HS-27A (cell line): ENCODE results near the gene ATP11A.
"Not testable (repeated sequence)": the region's sequence is repeated elsewhere in the genome, so short reads cannot be mapped to it uniquely, and the experiment has no call there.

Experiments used
- DNase-seq: peaks from one replicate; pipeline ENCODE4 v3.0.0-alpha.2; 2012; ENCODE audit warnings: low read depth, missing footprints

Gene ATP11A

DNA sequence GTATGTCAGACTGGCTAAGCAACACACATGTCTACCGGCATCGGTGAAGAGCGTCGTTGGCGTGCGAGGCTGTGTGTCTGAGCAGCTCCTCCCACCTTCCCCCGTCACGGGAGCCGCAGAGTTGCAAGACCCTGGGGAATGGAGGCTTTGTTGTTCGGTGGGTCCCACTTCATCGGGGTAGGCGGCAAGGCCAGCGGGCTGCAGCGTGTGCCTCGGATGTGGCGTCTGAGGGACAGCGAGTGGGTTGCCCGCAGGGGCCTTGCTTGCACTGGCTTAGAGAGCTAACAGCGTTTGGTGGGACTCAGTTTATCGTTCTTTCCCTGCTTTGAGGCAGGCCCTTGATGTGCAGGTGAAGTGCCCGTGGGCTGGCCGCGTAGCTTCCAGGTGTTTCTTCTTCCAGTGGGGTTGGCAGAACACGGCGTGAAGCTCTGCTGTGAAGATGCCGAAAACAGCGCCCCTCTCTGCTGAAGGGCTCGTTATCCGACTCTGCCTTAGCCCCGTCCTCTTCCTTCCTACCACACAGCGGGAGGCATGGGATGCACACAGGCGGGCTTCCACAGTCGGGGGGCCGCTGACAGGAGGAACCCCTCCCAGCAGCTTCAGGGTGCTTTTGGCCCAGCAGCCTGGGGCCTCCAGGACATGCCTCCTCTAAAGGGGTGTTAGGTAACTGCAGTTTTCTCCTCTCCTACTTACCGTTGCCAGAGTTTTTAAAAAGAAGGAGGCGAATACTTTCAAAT is 85.2 kb downstream of the ATP11A start:
- no peak for DNase-seq

DNA sequence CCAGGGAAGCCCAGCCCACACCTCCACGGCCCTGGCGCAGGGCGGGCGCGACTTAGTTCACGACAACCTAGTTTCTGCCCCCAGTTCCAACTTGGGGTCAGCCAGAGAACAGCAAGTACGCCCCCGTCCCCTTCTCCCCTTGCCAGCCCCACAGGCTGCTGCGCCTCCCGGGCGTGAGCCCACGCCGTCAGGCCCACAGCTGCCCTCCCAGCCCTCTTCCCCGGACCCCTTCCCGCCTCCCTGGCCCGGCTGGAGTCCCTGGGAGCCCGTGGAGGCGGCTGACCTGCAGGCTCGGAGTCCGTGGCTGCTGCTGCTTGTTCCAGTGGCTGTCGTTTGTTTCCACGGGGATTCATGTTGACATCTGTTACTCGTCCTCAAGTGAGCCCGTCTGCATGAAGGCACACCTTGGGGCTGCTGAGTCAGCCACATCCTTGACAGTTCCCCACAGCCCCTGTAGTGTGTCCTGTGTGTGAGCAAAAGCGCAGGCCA is 86.0 kb downstream of the ATP11A start:
- no peak for DNase-seq

DNA sequence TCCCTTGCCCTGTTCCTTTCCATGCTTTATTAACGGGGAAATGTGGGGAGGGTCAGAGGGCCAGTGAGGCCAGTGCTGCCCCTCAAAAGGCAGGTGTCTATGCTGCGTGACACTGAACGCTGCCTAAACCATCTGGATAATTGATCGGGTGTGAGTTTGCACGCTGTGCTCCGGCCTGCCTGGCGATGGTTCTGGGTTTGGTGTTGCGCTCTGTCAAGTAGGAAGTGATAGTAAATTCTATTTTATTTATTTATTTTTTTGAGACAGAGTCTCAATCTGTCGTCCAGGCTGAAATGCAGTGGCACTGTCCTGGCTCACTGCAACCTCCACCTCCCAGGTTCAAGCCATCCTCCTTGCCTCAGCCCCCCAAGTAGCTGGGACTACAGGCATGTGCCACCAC is 86.5 kb downstream of the ATP11A start:
- DNase-seq = no peak

DNA sequence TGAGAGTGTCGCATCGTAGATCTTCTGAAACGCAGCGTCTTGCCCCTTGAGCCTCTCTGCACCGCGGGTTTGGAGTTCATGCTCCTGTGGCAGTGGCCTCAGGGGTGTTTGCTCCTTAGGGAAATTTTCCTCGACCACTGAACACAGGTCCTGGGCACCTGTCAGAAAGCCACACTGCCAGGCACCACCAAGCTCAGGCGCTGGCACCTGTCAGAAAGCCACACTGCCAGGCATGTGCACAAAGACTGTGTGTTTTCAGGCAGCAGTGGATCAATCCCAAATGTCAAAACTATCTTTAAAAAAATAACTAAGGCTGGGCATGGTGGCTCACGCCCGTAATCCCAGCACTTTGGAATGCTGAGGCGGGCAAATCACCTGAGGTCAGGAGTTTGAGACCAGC is 87.1 kb downstream of the ATP11A start:
- DNase-seq = no peak

DNA sequence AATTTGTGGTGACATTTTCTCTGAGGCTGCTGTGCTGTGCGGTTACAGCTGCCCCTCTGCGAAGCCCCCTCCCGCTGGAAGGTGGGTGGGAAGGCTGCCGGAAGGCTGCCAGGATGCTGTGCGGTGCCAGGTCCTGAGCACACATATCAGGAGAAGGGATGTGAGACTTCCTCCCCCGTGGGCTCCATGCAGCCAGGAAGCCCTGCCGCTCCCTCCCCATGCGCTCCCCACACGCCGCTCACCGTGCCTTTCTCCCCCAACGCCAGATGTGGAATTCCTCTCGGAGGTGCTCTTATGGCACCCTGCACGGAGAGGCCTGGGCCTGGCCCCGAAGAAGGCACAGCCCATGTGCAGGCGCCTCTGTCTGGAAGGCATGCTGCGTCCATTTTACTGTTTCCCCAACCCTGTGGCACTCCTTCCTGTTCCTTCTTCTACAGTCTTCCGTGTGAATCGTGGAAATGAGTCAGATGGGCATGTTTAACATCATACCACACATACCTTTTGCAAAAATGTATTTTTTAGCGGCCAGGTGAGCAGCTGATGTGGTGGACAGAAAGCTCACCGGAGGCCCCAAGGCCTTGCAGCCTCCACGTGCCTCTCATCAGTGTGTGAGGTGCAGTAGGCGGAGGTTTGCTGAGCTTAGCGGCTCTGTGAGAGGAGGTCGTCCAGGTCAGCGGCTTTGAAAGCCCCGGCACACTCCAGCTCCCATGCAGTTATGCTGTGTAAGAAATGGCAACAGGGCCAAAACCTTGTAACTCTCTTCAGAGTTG is 88.0 kb downstream of the ATP11A start:
- DNase-seq = no peak

DNA sequence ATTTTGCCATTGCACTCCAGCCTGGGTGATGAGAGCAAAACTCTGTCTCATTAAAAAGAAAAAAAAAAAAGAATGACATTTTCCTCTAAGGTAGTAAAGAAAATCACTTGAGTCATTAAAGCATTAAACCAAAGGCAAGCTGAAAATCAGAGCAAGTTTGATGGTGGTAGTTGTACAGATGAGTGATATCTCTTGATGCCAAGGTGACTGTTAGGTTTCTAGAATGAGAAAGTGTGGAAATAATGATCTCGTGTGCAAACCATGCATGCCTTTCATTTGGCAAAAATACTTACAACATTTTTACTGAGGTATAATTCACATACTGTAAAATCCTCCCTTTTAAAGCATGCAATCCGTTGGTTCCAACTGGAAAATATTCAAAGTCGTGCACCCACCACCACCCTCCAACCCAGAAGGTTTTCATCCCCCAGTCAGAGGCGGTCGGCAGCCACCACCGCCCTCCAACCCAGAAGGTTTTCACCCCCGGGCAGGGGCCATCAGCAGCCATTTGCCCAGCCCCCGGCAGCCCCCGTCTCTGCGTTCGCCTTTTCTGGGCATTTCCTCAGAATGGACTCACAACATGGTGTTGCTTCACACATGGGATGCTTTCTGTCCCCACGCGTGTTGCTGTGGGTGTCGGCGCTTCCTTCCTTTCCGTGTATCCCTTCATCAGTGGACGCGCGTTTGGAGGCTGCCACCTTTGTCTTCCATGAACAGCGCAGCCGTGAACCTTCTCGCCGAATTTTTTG is 90.2 kb downstream of the ATP11A start:
- DNase-seq = no peak

DNA sequence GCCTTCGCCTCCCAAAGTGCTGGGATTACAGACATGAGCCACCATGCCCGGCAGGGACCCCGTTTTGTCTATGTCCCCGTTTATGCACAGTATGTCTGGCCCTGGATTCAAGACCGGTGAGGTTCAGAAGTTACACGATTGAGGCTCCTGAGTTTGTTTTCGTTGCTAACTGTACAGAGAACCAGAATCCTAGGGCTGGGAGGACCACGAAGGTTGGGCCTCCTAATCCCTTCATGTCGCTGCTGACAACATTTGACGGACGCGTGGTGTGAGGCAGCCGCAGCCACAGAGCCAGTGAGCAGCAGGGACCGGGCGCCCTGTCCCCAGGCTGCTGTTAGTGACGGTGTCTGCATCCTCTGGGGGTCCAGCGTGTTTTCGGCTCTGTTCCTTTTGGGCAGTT is 91.4 kb downstream of the ATP11A start:
- no peak for DNase-seq

DNA sequence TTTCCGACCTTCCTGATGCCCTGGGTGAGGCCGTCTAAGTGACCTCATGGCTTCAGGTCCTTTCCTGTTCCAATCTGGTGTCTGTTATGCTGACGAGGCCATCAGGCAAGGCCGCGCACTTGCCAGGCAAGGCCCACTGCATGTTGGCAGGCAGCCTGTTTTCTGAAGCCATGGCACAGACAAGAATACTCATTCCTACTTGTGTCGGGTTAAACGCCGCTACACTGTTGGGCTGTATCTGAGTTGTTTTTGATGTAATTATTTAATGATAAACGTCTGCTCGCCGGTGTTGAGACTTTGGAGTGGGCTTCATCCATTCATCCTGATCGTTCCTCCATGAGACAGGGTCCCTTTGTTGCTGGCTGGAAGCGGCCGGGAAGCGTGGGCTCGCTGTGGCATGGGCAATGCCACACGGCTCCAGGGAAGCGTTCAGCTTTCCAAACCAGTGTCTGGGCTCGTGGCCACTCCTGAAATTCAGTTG is 92.1 kb downstream of the ATP11A start:
- DNase-seq = no peak

DNA sequence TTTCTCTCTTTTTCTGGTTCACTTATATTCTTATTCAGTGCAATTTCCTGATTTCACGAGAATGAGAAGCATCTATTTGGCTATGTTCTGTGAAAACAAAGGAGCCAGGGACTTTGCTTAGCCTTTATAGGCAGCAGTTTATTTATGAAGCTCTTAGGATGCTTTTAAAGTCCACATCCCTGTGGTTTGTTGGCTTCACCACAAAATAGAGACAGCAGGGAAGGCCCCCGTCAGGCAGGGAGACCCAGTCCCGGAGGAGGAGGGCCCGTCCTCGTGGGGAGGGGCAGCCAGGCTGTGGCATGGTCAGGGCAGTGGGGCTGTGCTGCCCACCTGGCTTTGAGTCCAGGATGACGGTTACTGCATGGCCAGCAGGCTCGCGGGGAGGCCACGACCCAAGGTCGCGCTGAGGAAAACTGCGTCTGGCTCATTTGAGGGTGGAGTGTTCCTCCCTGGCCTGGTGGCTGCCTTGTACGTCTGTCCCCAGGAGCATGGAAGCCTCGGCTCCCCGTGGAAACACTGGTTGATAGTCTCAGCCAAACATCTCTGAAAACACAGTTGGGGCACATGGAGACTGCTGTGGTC is 92.7 kb downstream of the ATP11A start:
- DNase-seq = no peak

DNA sequence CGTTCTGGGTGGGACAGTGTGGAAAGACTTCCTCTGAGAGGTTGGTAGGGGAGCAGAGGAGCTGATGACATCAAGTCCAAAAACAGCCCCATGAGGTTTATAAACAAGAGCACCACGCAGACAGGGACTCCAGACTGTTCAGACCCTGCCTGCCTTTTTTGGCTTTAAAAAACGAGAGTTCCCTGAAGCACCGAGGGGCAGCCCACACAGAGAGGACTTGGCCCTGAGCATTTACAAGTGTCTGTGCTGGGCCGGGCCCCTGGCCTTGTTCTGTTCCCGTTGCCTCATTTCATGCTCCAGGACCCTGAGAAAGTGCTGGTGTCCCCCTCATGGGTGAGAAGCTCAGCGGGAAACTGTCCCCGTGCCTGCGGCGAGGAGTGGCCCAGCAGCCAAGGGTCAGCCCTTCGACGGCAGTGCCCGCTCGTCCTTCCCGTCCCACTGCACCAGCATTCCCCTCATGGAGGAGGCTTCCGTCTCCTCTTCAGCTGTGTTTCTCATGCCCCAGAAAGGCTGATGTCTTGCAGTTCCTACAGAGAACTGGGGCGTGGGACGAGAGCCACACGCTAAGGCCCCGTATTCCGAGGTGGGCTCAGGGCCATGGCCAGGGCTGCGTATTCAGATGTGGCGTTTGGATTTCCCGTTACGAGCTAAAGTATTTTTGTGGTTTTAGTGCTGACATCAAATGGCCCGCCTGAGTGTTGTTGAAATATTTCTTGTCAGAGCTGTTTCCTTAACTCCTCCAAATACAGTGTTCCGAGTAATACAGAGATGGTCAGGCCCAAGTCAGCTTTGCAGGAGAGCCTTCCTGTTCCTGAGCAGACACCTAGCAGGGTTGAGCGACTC is 93.5 kb downstream of the ATP11A start:
- DNase-seq = no peak

DNA sequence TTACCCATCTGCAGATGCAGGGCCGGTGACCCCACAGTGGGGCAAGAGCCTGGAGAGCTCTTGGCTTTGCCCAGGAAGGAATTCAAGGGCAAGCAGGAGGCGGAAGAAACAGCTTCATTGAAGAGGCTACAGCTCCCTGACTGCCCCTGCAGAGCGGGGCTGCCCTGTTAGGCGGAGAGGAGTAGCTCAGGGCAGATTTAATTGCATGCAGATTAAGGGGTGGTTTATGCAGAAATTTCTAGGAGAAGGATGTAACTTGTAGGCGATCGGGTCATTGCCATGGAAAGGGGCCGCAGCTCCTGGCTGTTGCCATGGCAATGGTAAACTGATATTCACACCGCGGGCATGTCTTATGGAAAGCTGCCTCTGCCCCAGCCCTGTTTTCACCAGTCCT is 94.1 kb downstream of the ATP11A start:
- DNase-seq = no peak

DNA sequence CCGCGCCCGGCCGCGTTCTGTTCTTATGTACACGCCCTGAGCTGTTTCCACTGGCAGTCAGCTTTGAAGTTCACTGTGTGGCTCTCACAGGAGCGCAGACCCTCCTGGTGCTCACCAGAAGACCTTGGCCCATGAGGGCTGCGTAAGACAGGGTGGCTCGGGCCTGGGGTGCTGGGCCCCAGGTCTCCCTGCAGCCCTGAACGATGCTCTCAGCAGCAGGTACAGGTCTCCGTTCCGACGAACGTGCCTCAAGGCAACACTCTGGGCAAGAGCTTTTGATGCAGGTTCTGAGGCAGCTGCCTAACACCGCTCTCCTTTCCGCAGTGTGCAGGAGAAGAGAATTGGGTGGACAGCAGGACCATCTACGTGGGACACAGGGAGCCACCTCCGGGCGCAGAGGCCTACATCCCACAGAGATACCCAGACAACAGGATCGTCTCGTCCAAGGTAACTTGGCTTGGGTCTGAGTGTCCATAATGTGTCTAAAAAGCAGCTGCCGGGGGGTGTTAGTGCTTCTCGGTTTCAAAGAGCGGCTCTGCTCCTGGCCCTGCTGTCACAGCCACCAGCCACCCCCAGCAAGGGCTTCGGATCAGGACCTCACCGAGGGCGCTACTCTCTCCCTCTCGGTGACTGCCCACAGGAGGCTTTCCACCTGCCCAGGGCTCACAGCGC is 95.1 kb downstream of the ATP11A start:
- no peak for DNase-seq

DNA sequence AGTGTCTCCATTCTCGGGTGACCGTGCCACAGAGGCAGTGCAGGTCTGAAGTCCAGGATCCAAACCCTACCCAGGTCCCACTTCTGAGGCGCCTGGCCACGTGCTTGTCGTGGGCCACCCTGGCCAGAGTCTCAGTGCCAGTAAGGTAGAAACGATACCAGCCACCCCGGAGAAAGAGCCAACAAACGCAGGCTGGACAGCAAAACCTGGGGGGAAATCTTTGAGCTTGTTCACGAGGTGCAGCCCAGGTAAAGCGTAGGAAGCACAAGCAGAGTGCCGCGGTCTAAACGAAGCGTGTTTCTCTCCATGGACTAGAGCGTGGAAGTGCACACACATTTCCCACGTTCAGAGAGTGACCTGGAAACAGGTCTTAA is 95.6 kb downstream of the ATP11A start:
- no peak for DNase-seq

DNA sequence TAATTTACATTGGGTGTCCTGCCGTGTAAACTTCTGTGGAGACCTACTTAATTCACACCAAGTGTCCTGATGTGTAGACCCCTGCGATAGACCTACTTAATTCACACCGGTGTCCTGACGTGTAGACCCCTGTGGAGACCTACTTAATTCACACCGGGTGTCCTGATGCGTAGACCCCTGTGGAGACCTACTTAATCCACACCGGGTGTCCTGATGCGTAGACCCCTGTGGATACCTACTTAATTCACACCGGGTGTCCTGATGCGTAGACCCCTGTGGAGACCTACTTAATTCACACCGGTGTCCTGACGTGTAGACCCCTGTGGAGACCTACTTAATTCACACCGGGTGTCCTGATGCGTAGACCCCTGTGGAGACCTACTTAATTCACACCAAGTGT is 97.0 kb downstream of the ATP11A start:
- DNase-seq = not testable (repeated sequence)

DNA sequence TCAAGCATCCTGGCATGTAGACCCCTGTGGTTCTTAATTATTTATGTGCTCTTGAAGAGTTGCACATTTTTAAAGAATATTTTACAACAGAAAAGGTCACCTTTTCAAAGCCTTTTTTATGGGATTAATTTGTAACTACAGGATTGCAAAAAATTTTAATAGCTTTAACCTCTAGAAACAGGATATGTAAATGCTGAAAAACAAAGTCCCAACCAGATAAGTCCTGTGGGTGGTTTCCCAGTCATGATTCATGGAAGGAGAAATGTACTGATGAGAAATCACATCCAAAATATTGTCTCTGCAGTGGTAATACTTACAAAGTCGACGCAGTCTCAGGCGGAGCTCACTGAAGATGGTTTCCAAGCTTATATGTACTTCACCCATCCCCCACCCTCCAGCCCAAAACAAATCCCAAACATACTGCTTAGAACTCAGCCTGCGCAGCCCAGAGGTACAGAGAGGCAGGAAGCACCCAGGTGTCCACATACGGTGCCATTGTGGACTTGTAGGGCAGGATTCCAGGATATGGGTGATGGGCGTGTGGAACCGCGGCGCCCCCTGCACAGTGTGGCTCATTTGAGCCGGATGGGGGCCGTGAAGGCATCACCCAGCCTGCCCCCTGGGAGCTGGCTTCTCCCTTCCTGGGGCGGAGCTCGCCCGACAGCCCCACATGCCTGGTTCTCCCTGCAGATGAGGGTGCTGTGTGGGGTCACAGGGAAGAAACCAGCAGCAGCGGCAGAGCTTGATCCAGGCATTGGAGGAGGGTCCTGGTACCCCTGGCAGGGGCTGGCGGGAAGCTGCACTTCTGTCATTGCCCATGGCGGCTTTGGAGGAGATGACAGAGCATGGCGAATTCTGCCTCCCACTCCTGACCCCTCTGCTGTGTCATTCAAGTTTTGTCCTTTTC is 101.2 kb downstream of the ATP11A start:
- DNase-seq = no peak

DNA sequence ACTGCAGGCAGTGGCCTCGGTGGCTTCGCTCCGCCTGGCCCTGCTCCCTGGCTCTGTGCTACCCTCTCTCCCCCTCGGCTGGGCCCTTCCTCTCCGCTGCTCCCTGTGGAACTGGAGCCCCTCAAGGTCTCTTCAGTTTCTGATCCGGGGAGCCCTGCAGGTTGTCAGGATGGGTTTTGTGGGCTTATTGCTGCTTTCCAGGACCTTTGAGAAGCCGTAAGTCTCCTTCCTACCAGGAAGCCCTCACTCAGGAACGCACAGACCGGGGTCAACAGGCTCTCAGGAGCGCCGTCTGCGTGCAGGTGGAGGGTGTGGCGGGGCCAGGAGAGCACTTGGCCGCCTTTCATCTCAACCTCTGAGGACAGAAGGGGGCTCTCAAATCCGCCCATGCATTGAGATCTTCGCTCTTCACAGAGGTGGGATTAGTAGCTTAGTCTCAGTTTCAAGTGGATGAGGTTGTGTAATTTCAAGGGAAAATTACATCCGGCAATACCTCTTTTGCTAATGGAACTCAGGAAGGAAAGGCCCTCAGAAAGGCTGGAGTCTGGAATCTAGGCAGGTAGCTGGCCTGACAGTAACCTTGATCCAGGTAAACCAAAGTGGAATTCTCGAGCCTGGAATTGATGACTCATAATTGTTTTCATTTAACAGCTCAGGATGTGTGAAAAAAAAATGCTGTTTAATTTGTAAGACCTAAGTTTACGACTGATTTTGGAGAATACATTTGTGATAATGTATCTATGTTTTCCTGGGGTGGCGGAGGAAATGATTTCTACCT is 102.0 kb downstream of the ATP11A start:
- DNase-seq = no peak

DNA sequence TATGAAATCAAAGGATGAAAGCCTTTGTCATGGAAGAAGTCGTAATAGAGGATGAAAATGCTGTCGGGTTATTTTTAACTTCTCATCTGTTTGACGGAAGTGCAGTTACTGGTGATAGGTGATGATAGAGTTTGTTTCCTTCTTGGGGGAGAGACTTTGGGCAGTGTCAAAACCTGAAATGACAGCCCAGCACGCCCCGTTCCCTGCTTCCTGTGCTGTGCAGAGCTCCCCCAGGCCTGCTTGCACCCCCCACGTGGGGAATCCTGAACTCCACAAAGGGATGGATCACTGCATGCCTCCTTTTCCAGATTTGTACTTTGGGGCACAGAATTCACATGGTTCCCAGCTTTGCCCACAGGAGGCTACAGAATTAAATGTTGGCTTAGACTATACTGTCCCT is 102.7 kb downstream of the ATP11A start:
- no peak for DNase-seq

DNA sequence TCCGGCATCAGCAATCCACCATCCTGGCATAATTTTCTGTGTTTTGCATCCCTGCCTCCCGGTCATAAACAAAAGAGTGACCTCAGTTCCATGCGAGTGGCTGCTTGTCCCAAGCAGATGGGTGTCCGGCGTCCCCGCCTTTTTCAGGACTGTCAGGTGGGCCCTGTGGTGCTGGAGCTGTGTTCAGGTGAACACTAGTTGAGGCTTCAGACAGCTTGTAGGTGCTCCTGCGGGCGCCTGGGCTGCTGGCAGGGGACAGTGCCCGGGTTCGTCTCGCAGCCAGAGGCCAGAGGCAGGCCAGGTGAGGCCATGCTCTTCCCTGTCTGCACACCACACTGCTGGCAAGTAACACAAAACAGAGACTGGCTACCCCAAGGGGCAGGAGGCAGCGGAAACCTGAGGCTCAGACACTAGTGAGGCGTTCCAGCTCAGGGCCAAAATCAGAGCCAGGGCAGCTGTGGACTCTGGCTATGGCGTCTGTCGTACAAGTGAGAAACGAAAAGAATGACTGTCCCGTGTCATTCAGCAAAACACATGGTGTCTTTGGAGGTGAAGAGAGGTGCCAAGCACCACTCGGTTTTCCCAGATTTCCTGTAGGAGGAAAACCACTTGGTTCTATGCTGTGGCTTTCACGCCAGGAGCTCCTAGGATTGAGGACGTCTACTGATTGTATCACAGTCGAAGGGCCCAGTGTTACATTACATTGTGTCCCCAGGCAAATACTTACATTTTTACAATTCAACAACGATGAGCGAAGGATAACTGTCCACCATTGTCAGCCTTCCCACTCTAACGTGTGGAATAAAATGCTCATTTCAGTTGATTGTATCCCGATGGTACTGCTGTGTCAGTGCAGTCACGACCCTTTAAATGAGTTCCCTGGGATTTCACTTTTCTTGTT is 104.0 kb downstream of the ATP11A start:
- no peak for DNase-seq
